K562 (cell line): ENCODE data around the gene PTCH2. TPM values are rescaled to one million over a fixed set of nuclear protein-coding genes. Genes with fewer than 3 reads are reported as not detected.

Source experiments
- ATAC-seq: fragments of 200-7000 bp; cut with Tn5 transposase; 3 replicates; pipeline ENCODE4 v1.9.1; 2020; ENCODE audit warnings: moderate library complexity
- BruUV-seq: library from RNA; stranded (reverse); fragments of 400-500 nt; replicated peaks from 2 replicates; lab custom pipeline; 2021; lab: Mats Ljungman, UMichigan
- CTCF ChIA-PET: fragments of 300-600 bp; formaldehyde crosslinking; extraction: SDS; loops from one replicate; lab custom pipeline; 2021; ENCODE audit warnings: low intra/inter-chr PET ratio; lab: Yijun Ruan, JAX
- POLR2A ChIA-PET: fragments of 300-600, 350-650 bp; sonication (Branson Sonifier 250); formaldehyde crosslinking; extraction: SDS; loops from one replicate; lab custom pipeline; 2021; ENCODE audit warnings: antibody characterized with exemption, inconsistent platforms; lab: Yijun Ruan, JAX
- DNase-seq, 4 experiments: peaks; one replicate each; pipeline versions ENCODE4 v3.0.0 to v3.0.0-alpha.2; 2011 to 2018; ENCODE audit warnings: low spot score in 3 of 4, mixed read lengths in 3 of 4; ENCODE audit errors: extremely low read depth in 1 of 4
- FAIRE-seq: peaks from 2 replicates; lab custom pipeline; 2011; peaks lifted over from hg19 to GRCh38; lab: Jason Lieb, UNC
- H2AFZ ChIP-seq: 2 replicates; pipeline ENCODE4 v1.6.0; 2011; ENCODE audit warnings: low read depth, low read length, control low read depth, inconsistent platforms
- H3K27ac ChIP-seq: fragments of 200-600 bp; 3 replicates; pipeline ENCODE4 v1.8.0; 2011; ENCODE audit warnings: low read depth, mild to moderate bottlenecking, control low read depth, inconsistent platforms, low read length, moderate library complexity, mixed read lengths; ENCODE audit errors: extremely low read depth
- H3K27me3 ChIP-seq, 2 experiments: fragments of 300-600 bp in 1 of 2; 2 replicates in 1 of 2; 3 replicates in 1 of 2; pipeline versions ENCODE4 v1.6.0 to v1.8.0; 2011; ENCODE audit warnings: inconsistent platforms in 2 of 2, low read length in 2 of 2, mild to moderate bottlenecking in 1 of 2, mixed read lengths in 1 of 2, moderate library complexity in 1 of 2; ENCODE audit not compliant: control insufficient read depth in 2 of 2, insufficient read depth in 2 of 2
- H3K36me3 ChIP-seq: fragments of 300-600 bp; 3 replicates; pipeline ENCODE4 v1.8.0; 2011; ENCODE audit warnings: mild to moderate bottlenecking, low read length, inconsistent platforms; ENCODE audit not compliant: control insufficient read depth, insufficient read depth
- H3K4me1 ChIP-seq, 2 experiments: fragments of 200-600 bp in 1 of 2; replicated peaks in 1 of 2; 2 replicates in 1 of 2; 3 replicates in 1 of 2; pipeline versions ENCODE4 v1.5.1 to v1.8.0; 2011; ENCODE audit warnings: inconsistent platforms in 2 of 2, low read length in 2 of 2, mild to moderate bottlenecking in 1 of 2, mixed read lengths in 1 of 2, moderate library complexity in 1 of 2; ENCODE audit not compliant: control insufficient read depth in 2 of 2, insufficient read depth in 2 of 2
- H3K4me2 ChIP-seq: 2 replicates; pipeline ENCODE4 v1.6.1; 2011; ENCODE audit warnings: low read length, control low read depth, inconsistent platforms, mixed read lengths; ENCODE audit not compliant: insufficient read depth
- H3K4me3 ChIP-seq: fragments of 200-600 bp; sonication (generic), shearing (Covaris generic); 2 replicates; pipeline ENCODE4 v1.5.1; 2016; ENCODE audit warnings: control low read depth, inconsistent platforms
- H3K79me2 ChIP-seq: fragments of 200-600 bp; 3 replicates; pipeline ENCODE4 v1.8.0; 2011; ENCODE audit warnings: low read length, inconsistent platforms; ENCODE audit not compliant: control insufficient read depth, insufficient read depth
- H3K9ac ChIP-seq, 2 experiments: 2 replicates each; pipeline versions ENCODE4 v1.6.0 to v1.6.1; 2011; ENCODE audit warnings: low read depth in 2 of 2, low read length in 2 of 2, control low read depth in 1 of 2, inconsistent platforms in 1 of 2, mild to moderate bottlenecking in 1 of 2, mixed read lengths in 1 of 2; ENCODE audit not compliant: insufficient read depth in 1 of 2
- H3K9me1 ChIP-seq: one replicate; pipeline ENCODE4 v1.6.0; 2011; ENCODE audit warnings: inconsistent platforms, mild to moderate bottlenecking, low read length, moderate library complexity; ENCODE audit not compliant: control insufficient read depth, insufficient read depth
- H3K9me3 ChIP-seq: replicated peaks from 2 replicates; pipeline ENCODE4 v1.5.1; 2011; ENCODE audit warnings: low read depth, low read length, inconsistent platforms; ENCODE audit not compliant: control insufficient read depth, insufficient read depth
- H4K20me1 ChIP-seq: replicated peaks from 2 replicates; pipeline ENCODE4 v1.6.1; 2011; ENCODE audit warnings: low read length, inconsistent platforms, mixed read lengths; ENCODE audit not compliant: control insufficient read depth, insufficient read depth
- CBX8 ChIP-seq: fragments of 200-600 bp; sonication (generic); IDR thresholded peaks from 2 replicates; pipeline ENCODE4 v1.6.1; 2012; ENCODE audit warnings: borderline replicate concordance, mixed run types, low read depth, mild to moderate bottlenecking, moderate library complexity, mixed read lengths, low read length, control low read depth, inconsistent platforms; ENCODE audit not compliant: poor library complexity, severe bottlenecking; ENCODE audit errors: extremely low read depth
- E2F3 ChIP-seq: fragments of 250-450 bp; sonication (Bioruptor Pico); IDR thresholded peaks from 2 replicates; pipeline ENCODE4 v1.4.0; 2020; ENCODE audit warnings: mild to moderate bottlenecking
- ETS1 ChIP-seq: conservative IDR thresholded peaks from 2 replicates; pipeline ENCODE4 v1.6.1; 2011; ENCODE audit warnings: low read depth, mild to moderate bottlenecking, low read length; ENCODE audit not compliant: control insufficient read depth
- KDM5B ChIP-seq: fragments of 200-600 bp; sonication (generic); IDR thresholded peaks from 2 replicates; pipeline ENCODE4 v1.6.1; 2012; ENCODE audit warnings: low read depth, mild to moderate bottlenecking, moderate library complexity, low read length, control low read depth, inconsistent platforms; ENCODE audit not compliant: insufficient replicate concordance
- NR3C1 ChIP-seq: sonication (generic); formaldehyde crosslinking; IDR thresholded peaks from 2 replicates; pipeline ENCODE4 v1.8.1; 2022; ENCODE audit warnings: missing genetic modification reagents
- PKNOX1 ChIP-seq: fragments of 450-650 bp; IDR thresholded peaks from 2 replicates; pipeline ENCODE4 v1.6.1; 2016
- POLR2AphosphoS2 ChIP-seq: IDR thresholded peaks from 2 replicates; pipeline ENCODE4 v1.6.1; 2012; ENCODE audit warnings: low read length, improper control_type of control experiment
- SIRT6 ChIP-seq: IDR thresholded peaks from one replicate; pipeline ENCODE4 v1.6.1; 2012; ENCODE audit warnings: low read depth, mild to moderate bottlenecking, control low read depth, inconsistent platforms, low read length, moderate library complexity
- STAT5A ChIP-seq: IDR thresholded peaks from 2 replicates; pipeline ENCODE4 v1.6.1; 2012; ENCODE audit warnings: low read length, inconsistent platforms, borderline replicate concordance
- SUPT5H ChIP-seq: fragments of 450-650 bp; IDR thresholded peaks from 2 replicates; pipeline ENCODE4 v1.6.1; 2016
- TBL1XR1 ChIP-seq, 2 experiments: IDR thresholded peaks; 2 replicates each; pipeline ENCODE4 v1.6.1; 2012; ENCODE audit warnings: improper control_type of control experiment in 2 of 2, low read length in 2 of 2, mild to moderate bottlenecking in 1 of 2
- ZBTB7A ChIP-seq: IDR thresholded peaks from 2 replicates; pipeline ENCODE4 v1.6.1; 2011; ENCODE audit warnings: low read depth, mild to moderate bottlenecking, low read length, moderate library complexity, borderline replicate concordance; ENCODE audit not compliant: control insufficient read depth
- ZEB2 ChIP-seq: fragments of 450-650 bp; IDR thresholded peaks from 2 replicates; pipeline ENCODE4 v1.6.1; 2016
- WGBS: fragments of 100-300 bp; shearing (Covaris generic); methylation state at CpG from one replicate; pipeline ENCODE4 v1.1.6; 2016; ENCODE audit warnings: low coverage, mixed read lengths; ENCODE audit not compliant: insufficient coverage; ENCODE audit errors: missing lambda C conversion rate; 5-methylcytosine and 5-hydroxymethylcytosine counted together
- in situ Hi-C: fragments of 300-500 bp; cut with MboI; formaldehyde crosslinking; loops from 4 replicates; pipeline ENCODE4 v1.15.0; 2018; ENCODE audit warnings: inconsistent platforms, mixed read lengths
- intact Hi-C: fragments of 100-400 bp; cut with micrococcal nuclease; formaldehyde crosslinking; loops from 2 replicates; pipeline ENCODE4 v1.14.2; 2022
- polyA plus RNA-seq, 8 experiments: library from polyadenylated mRNA; depleted of rRNA in 4 of 8; stranded (reverse) in 5 of 8; unstranded in 3 of 8; fragments of >200 nt; fragmentation: Nextera tagmentation in 2 of 8; fragmentation: Illumina TruSeq in 1 of 8; extraction: Ambion mirVana in 2 of 8; extraction: Trizol in 1 of 8; gene quantifications; 2 replicates each; pipeline versions ENCODE4 v1.2.1 to v1.2.3, GENCODE V29; 2011 to 2014; ENCODE audit warnings: inconsistent platforms in 1 of 8, missing spikeins in 1 of 8
- total RNA-seq, 7 experiments: library from RNA; depleted of rRNA in 6 of 7; stranded (reverse); fragments of >200 nt in 6 of 7; fragmentation: Illumina TruSeq in 2 of 7; extraction: Trizol in 2 of 7; gene quantifications; 2 replicates each; pipeline versions ENCODE4 v1.2.1 to v1.2.3, GENCODE V29; 2011 to 2021; ENCODE audit warnings: low replicate concordance in 1 of 7
- TF ChIP-seq, protein P1 (sequence below), 2 experiments: IDR thresholded peaks; 2 replicates each; pipeline ENCODE4 v1.6.1; 2012; ENCODE audit warnings: improper control_type of control experiment in 2 of 2, low read depth in 2 of 2, low read length in 2 of 2, borderline replicate concordance in 1 of 2
- TF ChIP-seq, protein P2 (sequence below): sonication (generic); formaldehyde crosslinking; IDR thresholded peaks from 2 replicates; pipeline ENCODE4 v1.8.1; 2023; ENCODE audit warnings: mild to moderate bottlenecking, missing genetic modification reagents

PTCH2 gene
- total and polyA plus RNA-seq, 9 of the 15 experiments (the other 6 are each of a cell fraction or from before 2014, with no cell fraction given): 0.15 to 27.3 (median 0.48) TPM; not detected in 1

- Histone ChIP-seq H3K27me3 (no peaks in the 10 kb centered on the region), H4K20me1 (peaks cover 31% of the 10 kb centered on the region), H3K9me3 (no peaks in the 10 kb centered on the region), H3K27ac (peak overlapping the region; percentile 98), H3K4me3 (peak overlapping the region; percentile 75), H3K79me2 (peaks cover 54% of the 10 kb centered on the region), H3K9ac (peak overlapping the region; percentile 99), H2AFZ (no peak overlapping the region), H3K4me1 (peaks cover 13 to 22% of the 10 kb centered on the region in 2 experiments), H3K4me2 (peak overlapping the region; percentile 93), H3K9me1 (peaks cover 10% of the 10 kb centered on the region), H3K36me3 (peaks cover 60% of the 10 kb centered on the region)
- in situ Hi-C loops (no loop called here), intact Hi-C loops (loop anchor here (5.0 kb wide), 1 partner anchor 40 kb away; no protein-coding TSS in a partner anchor)
- POLR2A ChIA-PET: interaction anchor here (0.6 to 11.6 kb wide), 13 partner anchors 8 to 522 kb away, joined by 3 to 253 read pairs (median 4); partner anchors contain the start of genes BEST4, BTBD19, DYNLT4 and UROD
- WGBS: 41% methylated on average over 14 of the region's 14 CpGs
- CTCF ChIA-PET: no interaction called here
- DNase-seq (no peak), ATAC-seq (no peak), FAIRE-seq (no peak)
- no TSS peak for BruUV-seq
- TF ChIP-seq NR3C1 (CRISPR knock-in tag) (no peak), E2F3 (CRISPR knock-in tag) (no peak), TBL1XR1 (IDR thresholded peaks at IDR 0.05; ENCODE audit: low read length in 2 of 2) (no peak), PKNOX1 (no peak), ZBTB7A (no peak), KDM5B (peak; percentile 44), ZEB2 (no peak), CBX8 (no peak), SIRT6 (no peak), POLR2AphosphoS2 (no peak), STAT5A (no peak), SUPT5H (peak; percentile 21; the same call in 1 of the 2 replicates), ETS1 (no peak)
- TF ChIP-seq, protein P1, sequence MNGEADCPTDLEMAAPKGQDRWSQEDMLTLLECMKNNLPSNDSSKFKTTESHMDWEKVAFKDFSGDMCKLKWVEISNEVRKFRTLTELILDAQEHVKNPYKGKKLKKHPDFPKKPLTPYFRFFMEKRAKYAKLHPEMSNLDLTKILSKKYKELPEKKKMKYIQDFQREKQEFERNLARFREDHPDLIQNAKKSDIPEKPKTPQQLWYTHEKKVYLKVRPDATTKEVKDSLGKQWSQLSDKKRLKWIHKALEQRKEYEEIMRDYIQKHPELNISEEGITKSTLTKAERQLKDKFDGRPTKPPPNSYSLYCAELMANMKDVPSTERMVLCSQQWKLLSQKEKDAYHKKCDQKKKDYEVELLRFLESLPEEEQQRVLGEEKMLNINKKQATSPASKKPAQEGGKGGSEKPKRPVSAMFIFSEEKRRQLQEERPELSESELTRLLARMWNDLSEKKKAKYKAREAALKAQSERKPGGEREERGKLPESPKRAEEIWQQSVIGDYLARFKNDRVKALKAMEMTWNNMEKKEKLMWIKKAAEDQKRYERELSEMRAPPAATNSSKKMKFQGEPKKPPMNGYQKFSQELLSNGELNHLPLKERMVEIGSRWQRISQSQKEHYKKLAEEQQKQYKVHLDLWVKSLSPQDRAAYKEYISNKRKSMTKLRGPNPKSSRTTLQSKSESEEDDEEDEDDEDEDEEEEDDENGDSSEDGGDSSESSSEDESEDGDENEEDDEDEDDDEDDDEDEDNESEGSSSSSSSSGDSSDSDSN (IDR thresholded peaks at IDR 0.05; ENCODE audit: borderline replicate concordance in 1 of 2, low read depth in 2 of 2, low read length in 2 of 2): no peak
- TF ChIP-seq, protein P2, sequence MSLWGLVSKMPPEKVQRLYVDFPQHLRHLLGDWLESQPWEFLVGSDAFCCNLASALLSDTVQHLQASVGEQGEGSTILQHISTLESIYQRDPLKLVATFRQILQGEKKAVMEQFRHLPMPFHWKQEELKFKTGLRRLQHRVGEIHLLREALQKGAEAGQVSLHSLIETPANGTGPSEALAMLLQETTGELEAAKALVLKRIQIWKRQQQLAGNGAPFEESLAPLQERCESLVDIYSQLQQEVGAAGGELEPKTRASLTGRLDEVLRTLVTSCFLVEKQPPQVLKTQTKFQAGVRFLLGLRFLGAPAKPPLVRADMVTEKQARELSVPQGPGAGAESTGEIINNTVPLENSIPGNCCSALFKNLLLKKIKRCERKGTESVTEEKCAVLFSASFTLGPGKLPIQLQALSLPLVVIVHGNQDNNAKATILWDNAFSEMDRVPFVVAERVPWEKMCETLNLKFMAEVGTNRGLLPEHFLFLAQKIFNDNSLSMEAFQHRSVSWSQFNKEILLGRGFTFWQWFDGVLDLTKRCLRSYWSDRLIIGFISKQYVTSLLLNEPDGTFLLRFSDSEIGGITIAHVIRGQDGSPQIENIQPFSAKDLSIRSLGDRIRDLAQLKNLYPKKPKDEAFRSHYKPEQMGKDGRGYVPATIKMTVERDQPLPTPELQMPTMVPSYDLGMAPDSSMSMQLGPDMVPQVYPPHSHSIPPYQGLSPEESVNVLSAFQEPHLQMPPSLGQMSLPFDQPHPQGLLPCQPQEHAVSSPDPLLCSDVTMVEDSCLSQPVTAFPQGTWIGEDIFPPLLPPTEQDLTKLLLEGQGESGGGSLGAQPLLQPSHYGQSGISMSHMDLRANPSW: no peak
Observed at GRCh38 chr1:44777547-44777946, 65.5 kb downstream of the PTCH2 start.
